H9 (cell line): Measurements from ENCODE around the gene DNM2. TPM values are rescaled to one million over a fixed set of nuclear protein-coding genes. Genes with fewer than 3 reads are reported as not detected.
A peak's percentile ranks its signal among the peaks of the same experiment; 100 is the strongest.

ENCODE experiments used
- DNase-seq: peaks from one replicate; pipeline ENCODE4 v3.0.0-alpha.2; 2017
- H2AFZ ChIP-seq: one replicate; pipeline ENCODE4 v1.6.1; 2013; ENCODE audit warnings: mild to moderate bottlenecking, low read length, control low read depth, moderate library complexity
- H2AK5ac ChIP-seq: 2 replicates; pipeline ENCODE4 v1.6.1; 2013; ENCODE audit warnings: low read length, control low read depth, mixed read lengths; ENCODE audit not compliant: insufficient read length
- H2BK120ac ChIP-seq: one replicate; pipeline ENCODE4 v1.6.1; 2013; ENCODE audit warnings: low read depth, mild to moderate bottlenecking, low read length, control low read depth, inconsistent platforms; ENCODE audit not compliant: poor library complexity, severe bottlenecking
- H2BK12ac ChIP-seq: 2 replicates; pipeline ENCODE4 v1.6.1; 2013; ENCODE audit warnings: low read length, control low read depth, mixed read lengths, low read depth; ENCODE audit not compliant: insufficient read length
- H2BK15ac ChIP-seq: 2 replicates; pipeline ENCODE4 v1.6.1; 2013; ENCODE audit warnings: low read depth, low read length, control low read depth
- H2BK20ac ChIP-seq: one replicate; pipeline ENCODE4 v1.6.1; 2013; ENCODE audit warnings: low read depth, mild to moderate bottlenecking, low read length, control low read depth, inconsistent platforms; ENCODE audit not compliant: poor library complexity, severe bottlenecking
- H2BK5ac ChIP-seq: 2 replicates; pipeline ENCODE4 v1.6.1; 2013; ENCODE audit warnings: low read length, control low read depth, mixed read lengths; ENCODE audit not compliant: insufficient read length
- H3K14ac ChIP-seq: 2 replicates; pipeline ENCODE4 v1.6.1; 2013; ENCODE audit warnings: low read length, control low read depth; ENCODE audit not compliant: insufficient read depth
- H3K18ac ChIP-seq: 2 replicates; pipeline ENCODE4 v1.6.1; 2013; ENCODE audit warnings: low read depth, mild to moderate bottlenecking, mixed read lengths, low read length, control low read depth; ENCODE audit not compliant: insufficient read length
- H3K23ac ChIP-seq: 2 replicates; pipeline ENCODE4 v1.6.1; 2013; ENCODE audit warnings: low read length, control low read depth, mixed read lengths, low read depth; ENCODE audit not compliant: insufficient read length
- H3K23me2 ChIP-seq: 2 replicates; pipeline ENCODE4 v1.6.1; 2013; ENCODE audit warnings: low read depth, mild to moderate bottlenecking, mixed read lengths, low read length, control low read depth; ENCODE audit not compliant: insufficient read length, poor library complexity, severe bottlenecking
- H3K27ac ChIP-seq: 2 replicates; pipeline ENCODE4 v1.5.1; 2013; ENCODE audit warnings: low read length, control low read depth, mixed read lengths, low read depth; ENCODE audit not compliant: insufficient read length
- H3K27me3 ChIP-seq: 2 replicates; pipeline ENCODE4 v1.6.1; 2013; ENCODE audit warnings: low read length, control low read depth, inconsistent platforms; ENCODE audit not compliant: insufficient read depth
- H3K4ac ChIP-seq: 2 replicates; pipeline ENCODE4 v1.6.1; 2013; ENCODE audit warnings: low read depth, mild to moderate bottlenecking, control low read depth, inconsistent platforms, low read length, moderate library complexity
- H3K4me1 ChIP-seq: 2 replicates; pipeline ENCODE4 v1.6.1; 2013; ENCODE audit warnings: low read length, control low read depth, inconsistent platforms; ENCODE audit not compliant: insufficient read depth
- H3K4me2 ChIP-seq: 2 replicates; pipeline ENCODE4 v1.6.1; 2013; ENCODE audit warnings: low read length, control low read depth, mixed read lengths; ENCODE audit not compliant: insufficient read length, insufficient read depth
- H3K56ac ChIP-seq: 2 replicates; pipeline ENCODE4 v1.6.1; 2013; ENCODE audit warnings: low read depth, mild to moderate bottlenecking, mixed read lengths, low read length, control low read depth; ENCODE audit not compliant: insufficient read length
- H3K79me1 ChIP-seq: 2 replicates; pipeline ENCODE4 v1.6.1; 2013; ENCODE audit warnings: low read depth, mild to moderate bottlenecking, moderate library complexity, low read length, control low read depth, inconsistent platforms; ENCODE audit not compliant: insufficient read depth, poor library complexity, severe bottlenecking
- H3K79me2 ChIP-seq: 2 replicates; pipeline ENCODE4 v1.6.1; 2013; ENCODE audit warnings: low read length, control low read depth, inconsistent platforms; ENCODE audit not compliant: insufficient read depth
- H3K9ac ChIP-seq: 2 replicates; pipeline ENCODE4 v1.6.1; 2013; ENCODE audit warnings: low read length, control low read depth, mixed read lengths; ENCODE audit not compliant: insufficient read length; ENCODE audit errors: extremely low read depth
- H3K9me3 ChIP-seq: one replicate; pipeline ENCODE4 v1.6.1; 2013; ENCODE audit warnings: low read depth, low read length, inconsistent platforms; ENCODE audit not compliant: control insufficient read depth
- H3T11ph ChIP-seq: one replicate; pipeline ENCODE4 v1.6.1; 2013; ENCODE audit warnings: mild to moderate bottlenecking, low read length, control low read depth, inconsistent platforms
- H4K20me1 ChIP-seq: one replicate; pipeline ENCODE4 v1.6.1; 2013; ENCODE audit not compliant: control insufficient read depth, insufficient read length, insufficient read depth
- H4K5ac ChIP-seq: 2 replicates; pipeline ENCODE4 v1.6.1; 2013; ENCODE audit warnings: low read depth, mild to moderate bottlenecking, mixed read lengths, low read length, control low read depth; ENCODE audit not compliant: insufficient read length
- H4K8ac ChIP-seq: replicated peaks from 2 replicates; pipeline ENCODE4 v1.6.1; 2013; ENCODE audit warnings: low read length, control low read depth, mixed read lengths, low read depth; ENCODE audit not compliant: insufficient read length
- H4K91ac ChIP-seq: 2 replicates; pipeline ENCODE4 v1.6.1; 2013; ENCODE audit warnings: low read depth, mild to moderate bottlenecking, moderate library complexity, mixed read lengths, low read length, control low read depth; ENCODE audit not compliant: insufficient read length
- H3K27ac Mint-ChIP-seq, 3 experiments: 2 replicates in 2 of 3; 3 replicates in 1 of 3; pipeline ENCODE4 v1.8.0; 2020 to 2021; ENCODE audit warnings: mixed read lengths in 3 of 3, mild to moderate bottlenecking in 1 of 3, moderate library complexity in 1 of 3
- H3K27me3 Mint-ChIP-seq: 2 replicates; pipeline ENCODE4 v1.8.0; 2021; ENCODE audit warnings: low read depth, mild to moderate bottlenecking, moderate library complexity, mixed read lengths
- H3K36me3 Mint-ChIP-seq, 3 experiments: 2 replicates in 2 of 3; 3 replicates in 1 of 3; pipeline ENCODE4 v1.8.0; 2020 to 2021; ENCODE audit warnings: low read depth in 3 of 3, mixed read lengths in 3 of 3; ENCODE audit not compliant: insufficient read depth in 1 of 3
- H3K4me1 Mint-ChIP-seq, 2 experiments: 2 replicates each; pipeline ENCODE4 v1.8.0; 2020; ENCODE audit warnings: mixed read lengths in 2 of 2
- H3K4me3 Mint-ChIP-seq, 2 experiments: 2 replicates in 1 of 2; 3 replicates in 1 of 2; pipeline ENCODE4 v1.8.0; 2020 to 2021; ENCODE audit warnings: mild to moderate bottlenecking in 2 of 2, mixed read lengths in 2 of 2, moderate library complexity in 1 of 2
- H3K9me3 Mint-ChIP-seq, 2 experiments: 2 replicates in 1 of 2; 3 replicates in 1 of 2; pipeline ENCODE4 v1.8.0; 2020; ENCODE audit warnings: mild to moderate bottlenecking in 2 of 2, mixed read lengths in 2 of 2, moderate library complexity in 1 of 2
- WGBS: extraction: QIAGEN DNeasy Blood & Tissue Kit; methylation state at CpG from one replicate; pipeline ENCODE4 v1.1.7; 2013; ENCODE audit warnings: missing lambda C conversion rate, low lambda C conversion rate, mixed read lengths; ENCODE audit not compliant: insufficient read length; ENCODE audit errors: extremely low coverage; 5-methylcytosine and 5-hydroxymethylcytosine counted together
- total RNA-seq: library from RNA; stranded (reverse); gene quantifications from 2 replicates; pipeline ENCODE4 v1.2.1, GENCODE V29; 2021
- TF ChIP-seq, protein P1 (sequence below): fragments of 200-600 bp; sonication (generic); conservative IDR thresholded peaks from 3 replicates; pipeline ENCODE4 v1.8.0; 2021; ENCODE audit warnings: antibody characterized with exemption, mild to moderate bottlenecking

Gene DNM2
- total RNA-seq, 1 experiment from 2014 or later, result 152 TPM

DNA sequence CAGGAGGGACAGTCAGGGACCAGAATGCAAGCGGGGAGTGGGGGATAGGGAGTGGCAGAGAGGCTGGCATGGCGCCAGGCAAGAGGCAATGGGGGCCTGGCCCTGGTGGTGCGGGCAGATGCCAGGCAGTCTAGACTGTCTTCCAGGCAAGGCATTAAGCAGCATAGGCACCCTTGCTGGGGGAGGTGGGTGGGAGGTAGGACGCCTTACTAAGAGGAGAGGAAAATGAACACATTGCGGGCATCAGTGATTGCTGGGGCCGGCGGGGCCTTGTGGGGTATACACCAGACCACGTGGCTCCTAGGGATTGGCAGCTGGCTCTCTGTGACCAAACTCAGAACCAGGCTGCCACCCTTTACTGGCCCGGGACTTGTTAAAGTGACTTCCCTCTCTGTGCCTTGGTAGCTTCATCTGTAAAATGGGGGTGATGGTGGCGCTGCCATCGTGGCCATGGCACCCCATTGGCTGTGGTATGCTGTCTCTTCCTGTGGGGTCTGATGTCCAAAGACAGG lies 46.0 kb downstream of the DNM2 start:
- Histone ChIP-seq H2AK5ac (no peak overlapping the region), H4K20me1 (no peaks in the 10 kb centered on the region), H3K14ac (no peak overlapping the region), H2BK20ac (no peak overlapping the region), H3K56ac (no peak overlapping the region), H2BK12ac (no peak overlapping the region), H3K18ac (no peak overlapping the region), H3K9ac (no peak overlapping the region), H2BK120ac (no peak overlapping the region), H3K79me1 (no peaks in the 10 kb centered on the region), H3K27ac (no peak overlapping the region), H3K4me1 (no peaks in the 10 kb centered on the region; the same call in 1 of the 2 replicates), H2BK15ac (no peak overlapping the region), H3K9me3 (no peaks in the 10 kb centered on the region), H3K4me2 (no peak overlapping the region), H3K27me3 (no peaks in the 10 kb centered on the region), H3K4ac (no peak overlapping the region), H3T11ph (no peak overlapping the region), H3K79me2 (no peaks in the 10 kb centered on the region), H2BK5ac (no peak overlapping the region), H2AFZ (no peak overlapping the region), H4K91ac (no peak overlapping the region), H4K5ac (no peak overlapping the region), H3K23ac (no peak overlapping the region), H3K23me2 (no peaks in the 10 kb centered on the region), H4K8ac (no peak overlapping the region)
- H3K4me3 Mint-ChIP-seq, result no peak overlapping the region
- H3K27ac Mint-ChIP-seq, result peak overlapping the region in 2 of 3 experiments; percentile 31 to 46; a peak in 2 of 7 replicates
- H3K27me3 Mint-ChIP-seq, result no peaks in the 10 kb centered on the region
- DNase-seq, result no peak
- no peaks in the 10 kb centered on the region for H3K9me3 Mint-ChIP-seq
- WGBS, result no CpG with 5 or more reads among the region's 11 CpGs
- peaks cover 10 to 38% (median 27%) of the 10 kb centered on the region in 3 experiments; a peak in 6 of 7 replicates for H3K36me3 Mint-ChIP-seq
- peaks cover 11 to 17% of the 10 kb centered on the region in 2 experiments; a peak in 3 of 4 replicates for H3K4me1 Mint-ChIP-seq
- TF ChIP-seq, protein P1, sequence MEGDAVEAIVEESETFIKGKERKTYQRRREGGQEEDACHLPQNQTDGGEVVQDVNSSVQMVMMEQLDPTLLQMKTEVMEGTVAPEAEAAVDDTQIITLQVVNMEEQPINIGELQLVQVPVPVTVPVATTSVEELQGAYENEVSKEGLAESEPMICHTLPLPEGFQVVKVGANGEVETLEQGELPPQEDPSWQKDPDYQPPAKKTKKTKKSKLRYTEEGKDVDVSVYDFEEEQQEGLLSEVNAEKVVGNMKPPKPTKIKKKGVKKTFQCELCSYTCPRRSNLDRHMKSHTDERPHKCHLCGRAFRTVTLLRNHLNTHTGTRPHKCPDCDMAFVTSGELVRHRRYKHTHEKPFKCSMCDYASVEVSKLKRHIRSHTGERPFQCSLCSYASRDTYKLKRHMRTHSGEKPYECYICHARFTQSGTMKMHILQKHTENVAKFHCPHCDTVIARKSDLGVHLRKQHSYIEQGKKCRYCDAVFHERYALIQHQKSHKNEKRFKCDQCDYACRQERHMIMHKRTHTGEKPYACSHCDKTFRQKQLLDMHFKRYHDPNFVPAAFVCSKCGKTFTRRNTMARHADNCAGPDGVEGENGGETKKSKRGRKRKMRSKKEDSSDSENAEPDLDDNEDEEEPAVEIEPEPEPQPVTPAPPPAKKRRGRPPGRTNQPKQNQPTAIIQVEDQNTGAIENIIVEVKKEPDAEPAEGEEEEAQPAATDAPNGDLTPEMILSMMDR, result no peak
